HG02938 (cell line): ENCODE measurements around the gene BEST2.

Experiments
- ATAC-seq: cut with Tn5 transposase; IDR thresholded peaks from one replicate; pipeline ENCODE4 v1.9.1; 2021; ENCODE audit warnings: mild to moderate bottlenecking, moderate library complexity; ENCODE audit not compliant: unreplicated experiment

Gene BEST2

DNA sequence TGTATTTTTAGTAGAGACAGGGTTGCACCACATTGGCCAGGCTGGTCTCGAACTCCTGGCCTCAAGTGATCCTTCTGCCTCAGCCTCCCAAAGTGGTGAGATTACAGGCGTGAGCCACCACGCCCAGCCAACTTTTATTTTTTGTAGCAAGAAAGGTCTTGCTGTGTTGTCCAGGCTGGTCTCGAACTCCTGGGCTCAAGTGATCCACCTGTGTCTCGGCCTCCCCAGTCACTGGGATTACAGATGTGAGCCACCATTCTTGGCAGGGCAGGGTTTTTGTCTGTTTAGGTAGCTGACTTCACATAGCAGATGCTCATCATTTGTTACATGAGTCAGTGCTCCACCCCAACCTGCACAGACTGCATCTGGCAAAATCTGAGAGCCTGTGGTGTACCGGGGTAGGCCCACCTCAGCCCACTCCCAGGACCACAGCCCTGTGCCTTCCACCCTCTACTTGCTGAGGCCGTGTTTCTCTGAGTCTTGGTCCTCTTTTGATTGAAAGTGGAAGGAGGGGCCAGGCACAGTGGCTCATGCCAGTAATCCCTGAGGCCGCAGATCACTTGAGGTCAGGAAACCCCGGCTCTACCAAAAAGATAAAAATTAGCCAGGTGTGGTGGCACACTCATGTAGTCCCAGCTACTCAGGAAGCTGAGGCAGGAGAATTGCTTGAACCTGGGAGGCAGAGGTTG is 23.7 kb upstream of the BEST2 start:
- no peak for ATAC-seq

DNA sequence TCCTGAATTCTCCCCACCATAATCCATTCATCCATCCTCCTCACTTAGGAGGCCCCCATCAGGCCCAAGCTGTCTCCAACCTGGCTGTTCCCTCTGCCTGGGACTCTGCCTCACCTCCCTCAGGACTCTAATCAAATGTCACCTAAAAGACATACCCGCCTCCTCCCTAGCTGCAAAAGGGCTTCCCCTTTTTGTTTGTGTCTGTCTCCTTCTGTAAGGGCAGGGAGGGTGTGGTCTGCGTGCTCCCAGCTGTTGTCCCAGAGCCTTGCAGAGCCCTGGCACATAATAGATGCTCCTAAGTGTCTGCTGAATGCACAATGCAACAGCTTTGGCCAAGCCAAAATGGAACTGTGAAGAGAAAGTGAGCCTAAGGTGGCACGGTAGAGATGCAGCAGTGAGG is 21.5 kb upstream of the BEST2 start:
- no peak for ATAC-seq

DNA sequence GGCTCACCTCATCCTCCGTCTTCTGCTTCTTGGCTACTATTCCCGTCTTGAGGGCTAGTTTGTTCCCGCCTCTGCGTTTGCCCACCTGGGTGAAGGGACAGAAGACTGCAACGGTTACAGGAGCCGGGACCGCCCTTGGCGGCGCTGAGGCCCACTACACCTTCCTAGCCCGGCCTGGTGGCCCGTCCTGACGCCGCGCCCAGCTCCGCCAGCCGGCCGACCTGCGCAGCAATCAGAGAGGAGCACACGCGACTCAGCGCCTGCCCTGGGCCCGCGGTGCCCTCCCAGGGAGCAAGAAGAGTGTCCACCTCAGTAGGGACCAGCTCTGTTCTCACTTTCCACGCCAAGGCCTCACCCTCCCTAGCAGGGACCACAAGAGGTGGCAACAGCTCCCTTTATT is 20.3 kb upstream of the BEST2 start:
- no peak for ATAC-seq

DNA sequence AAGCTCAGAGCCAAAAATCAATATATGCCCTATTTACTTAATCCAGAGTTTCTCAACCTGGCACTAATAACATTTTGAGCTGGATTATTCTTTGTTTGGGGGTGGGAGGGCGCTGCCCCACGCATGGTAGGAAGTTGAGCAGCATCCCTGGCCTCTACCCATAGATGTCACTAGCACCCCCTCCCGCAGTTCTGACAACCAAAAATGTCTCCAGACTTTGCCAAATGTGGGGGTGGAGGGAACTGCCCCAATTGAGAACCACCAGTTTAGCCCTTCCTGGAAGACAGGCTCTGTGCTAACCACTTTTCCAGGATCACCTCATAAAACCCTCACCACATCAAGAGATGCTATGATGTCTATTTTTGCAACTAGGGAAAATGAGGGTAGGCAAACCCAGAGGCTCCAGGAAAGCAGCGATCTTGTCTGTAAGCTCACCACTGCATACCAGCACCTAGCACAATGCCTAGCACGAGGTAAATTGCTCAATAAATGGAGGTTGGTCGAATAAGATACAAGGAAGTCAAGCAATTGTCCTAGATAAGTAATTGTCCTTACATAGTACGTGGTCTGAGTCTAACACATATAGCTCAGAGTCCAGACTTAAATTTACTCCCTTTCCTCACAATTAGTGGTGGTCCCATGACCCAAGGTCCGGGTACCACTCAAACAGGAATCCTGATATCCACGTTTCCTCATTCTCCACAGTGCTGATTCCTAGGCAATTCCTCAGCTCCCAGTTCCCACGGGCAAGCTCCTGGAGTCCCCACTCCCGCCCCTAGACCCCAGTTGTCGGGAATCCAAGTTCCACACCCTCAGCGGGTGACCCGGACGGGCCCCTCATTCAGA is 18.0 kb upstream of the BEST2 start:
- ATAC-seq: no peak

DNA sequence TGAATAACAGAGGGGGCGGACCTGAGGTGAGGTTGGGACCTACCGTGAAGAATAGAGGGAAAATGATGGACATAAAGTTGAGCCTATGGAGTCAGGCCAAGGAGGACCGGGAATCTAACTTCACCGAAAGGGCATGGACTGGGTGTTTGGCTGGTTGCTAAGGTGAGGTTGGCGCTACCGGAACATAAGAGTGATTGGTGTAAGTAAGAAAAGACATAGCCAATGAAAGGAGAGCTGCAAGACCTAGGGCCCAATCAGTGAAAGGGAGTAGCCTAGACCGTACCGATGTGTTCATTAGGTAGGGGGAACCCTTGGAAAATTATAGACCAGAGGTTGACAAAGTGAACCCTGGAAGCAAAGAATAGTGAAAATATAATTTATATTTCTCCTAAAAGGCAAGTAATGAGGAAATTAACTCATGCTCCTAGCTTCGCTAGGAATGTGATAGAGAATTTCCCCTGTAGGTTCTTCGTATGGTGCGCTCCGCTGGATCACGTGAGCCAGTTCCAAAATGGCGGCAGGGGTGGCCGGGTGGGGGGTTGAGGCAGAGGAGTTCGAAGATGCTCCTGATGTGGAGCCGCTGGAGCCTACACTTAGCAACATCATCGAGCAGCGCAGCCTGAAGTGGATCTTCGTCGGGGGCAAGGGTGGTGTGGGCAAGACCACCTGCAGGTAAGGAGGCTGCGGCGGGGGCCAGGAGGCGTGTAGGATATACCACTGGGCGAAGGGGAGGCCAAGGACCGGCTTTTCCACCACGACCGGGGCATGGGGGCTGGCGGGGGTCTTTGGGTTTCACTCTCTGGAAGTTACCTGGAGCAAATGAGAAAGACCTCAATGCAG is 14.4 kb upstream of the BEST2 start, which contains the start of gene GET3:
Gene GET3 (plus strand): TSS at position 503 of the 840 bp plus-strand sequence. CDS start 9 bp downstream, at position 512.
- peak; percentile 73 for ATAC-seq

DNA sequence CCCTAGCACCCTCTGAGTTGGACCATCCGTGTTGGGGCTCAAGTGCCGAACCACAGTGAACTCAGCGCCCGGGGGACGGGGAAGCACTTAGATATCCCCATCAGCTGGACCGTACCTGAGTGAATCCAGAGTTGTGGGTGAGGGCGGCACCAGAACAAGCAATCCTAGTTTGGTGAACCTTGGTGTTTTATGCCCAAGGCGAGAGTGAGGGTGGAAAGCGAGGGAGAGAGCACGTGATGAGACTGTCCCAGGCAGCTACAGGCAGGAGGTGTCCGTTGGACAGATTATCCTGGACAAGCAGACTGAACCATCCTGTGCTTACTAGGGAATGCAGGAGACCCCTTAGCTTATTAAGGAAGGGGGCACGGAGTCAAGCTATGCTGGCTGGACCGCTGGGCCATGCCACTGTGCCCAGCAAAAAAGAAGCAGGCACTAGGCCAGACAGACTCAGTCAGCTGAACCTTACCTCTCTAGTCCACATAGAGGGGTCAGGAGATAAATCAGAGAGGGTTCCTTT is 13.7 kb upstream of the BEST2 start:
- no peak for ATAC-seq

DNA sequence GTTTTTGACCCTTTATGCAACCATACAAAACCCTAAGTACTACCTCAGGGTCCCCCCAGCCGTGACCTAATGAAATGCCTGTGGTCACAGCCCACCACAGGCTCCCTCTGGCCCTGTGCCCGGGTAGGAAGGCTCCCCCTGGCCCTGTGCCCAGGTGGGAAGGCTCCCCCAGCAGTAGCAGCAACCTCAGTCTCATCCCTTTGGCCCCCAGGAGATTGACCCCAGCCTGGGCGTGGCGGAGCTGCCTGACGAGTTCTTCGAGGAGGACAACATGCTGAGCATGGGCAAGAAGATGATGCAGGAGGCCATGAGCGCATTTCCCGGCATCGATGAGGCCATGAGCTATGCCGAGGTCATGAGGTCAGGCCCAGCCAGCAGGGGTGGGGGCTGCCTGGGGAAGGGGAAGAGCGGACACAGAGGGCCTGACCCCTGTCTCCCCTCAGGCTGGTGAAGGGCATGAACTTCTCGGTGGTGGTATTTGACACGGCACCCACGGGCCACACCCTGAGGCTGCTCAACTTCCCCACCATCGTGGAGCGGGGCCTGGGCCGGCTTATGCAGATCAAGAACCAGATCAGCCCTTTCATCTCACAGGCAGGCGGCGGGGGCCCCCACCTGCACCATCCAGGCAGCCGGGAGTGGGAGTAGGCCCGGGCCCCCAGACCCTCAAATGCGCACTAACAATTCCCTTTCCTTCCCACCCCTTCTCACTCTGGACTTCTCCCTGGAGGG is 6.3 kb upstream of the BEST2 start:
- no peak for ATAC-seq

DNA sequence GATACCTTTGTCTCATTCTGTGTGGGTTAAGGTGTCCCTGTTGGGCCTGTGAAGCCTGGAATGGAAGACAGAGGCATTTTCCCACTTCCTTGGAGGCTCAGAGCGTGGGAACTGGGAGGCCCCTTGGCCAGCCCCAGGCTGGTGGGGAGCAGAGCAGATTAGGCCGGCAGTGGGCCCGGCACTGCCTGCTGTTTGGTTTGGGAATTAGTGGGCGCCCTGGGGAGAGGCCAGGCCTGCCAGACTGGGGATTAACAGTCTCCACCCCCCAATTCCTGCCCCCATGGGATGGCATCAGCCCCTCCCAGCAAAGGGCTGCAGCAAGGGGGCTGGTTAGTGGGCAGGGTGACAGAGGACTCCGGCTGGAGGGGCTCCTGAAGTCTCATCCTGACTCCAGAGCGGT is 3.1 kb upstream of the BEST2 start:
- no peak for ATAC-seq

DNA sequence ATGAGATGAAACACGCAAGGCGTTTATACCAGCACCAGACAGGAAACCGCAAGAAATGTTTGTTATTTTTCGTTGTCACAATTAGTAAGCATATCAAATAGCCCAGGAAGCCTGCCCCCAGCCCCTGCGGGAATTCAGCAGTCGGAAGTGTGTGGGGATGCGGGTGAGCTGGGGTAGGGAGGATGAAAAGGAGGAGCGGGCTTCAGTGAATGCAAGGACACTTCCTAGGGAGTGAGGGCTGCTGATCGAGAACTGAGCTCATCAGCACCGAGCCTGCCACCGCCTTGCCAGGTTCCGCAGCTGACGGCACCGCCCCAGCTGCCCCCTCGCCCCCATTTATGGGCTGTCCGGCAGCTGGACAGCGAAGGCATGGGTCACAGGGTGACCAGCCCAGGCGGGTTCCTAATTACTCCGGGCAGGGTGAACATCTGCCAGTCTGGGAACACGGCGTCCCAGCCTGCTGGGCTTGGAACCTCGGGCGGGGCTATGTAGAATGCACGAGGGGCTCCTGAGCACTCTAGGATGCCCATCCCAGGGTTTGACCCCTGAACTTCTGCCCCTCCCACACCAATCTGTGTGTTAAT is 1.6 kb upstream of the BEST2 start:
- ATAC-seq: no peak

DNA sequence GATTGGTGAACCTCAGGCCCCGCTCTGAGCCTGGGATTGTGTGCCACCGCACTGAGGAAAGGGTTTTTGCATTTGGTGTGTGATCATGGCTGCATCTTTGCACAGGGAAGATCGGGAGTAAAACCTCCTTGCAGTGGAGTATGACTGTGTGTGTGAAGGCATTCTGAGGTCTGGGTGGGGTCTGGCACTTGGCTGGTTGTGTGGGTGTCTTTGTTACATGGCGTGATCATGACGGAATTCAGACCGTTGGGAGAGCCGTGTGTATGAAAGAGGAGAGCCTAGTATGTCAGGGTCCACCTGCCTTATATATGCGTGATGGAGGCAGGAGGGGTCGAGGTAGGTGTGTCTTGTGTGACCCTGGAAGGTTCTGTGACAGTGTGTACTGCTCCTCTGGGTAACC is 740 bp upstream of the BEST2 start:
- no peak for ATAC-seq

DNA sequence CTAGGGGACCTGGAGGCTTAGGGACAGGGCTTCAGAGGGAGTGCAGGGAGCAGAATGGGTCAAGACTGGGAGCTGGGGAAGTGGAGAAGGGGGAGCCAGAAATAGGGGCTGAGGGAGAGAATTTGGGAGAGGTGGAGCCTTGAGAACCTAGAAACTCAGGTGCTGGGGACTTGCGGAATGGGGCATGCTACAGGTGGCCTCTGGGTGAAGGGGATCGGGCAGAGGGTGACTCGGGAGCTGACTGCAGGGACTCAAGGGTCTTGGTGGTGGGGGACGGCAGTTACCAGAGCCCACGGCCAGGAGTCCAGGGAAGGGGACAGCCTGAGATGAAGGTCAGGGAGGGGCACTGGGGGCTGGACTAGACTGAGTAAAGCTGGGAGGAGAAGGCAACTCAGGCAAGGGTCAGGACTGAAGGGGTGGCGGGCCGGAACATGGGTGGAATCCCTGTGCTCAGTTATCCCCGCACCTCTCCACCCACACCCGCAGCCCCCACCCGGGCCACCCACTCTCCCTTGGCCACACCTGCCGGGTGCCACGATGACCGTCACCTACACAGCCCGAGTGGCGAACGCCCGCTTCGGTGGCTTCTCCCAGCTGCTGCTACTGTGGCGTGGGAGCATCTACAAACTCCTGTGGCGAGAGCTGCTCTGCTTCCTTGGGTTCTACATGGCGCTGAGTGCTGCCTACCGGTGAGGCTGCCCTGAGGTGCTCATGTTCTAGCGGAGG is 628 bp downstream of the BEST2 start:
- ATAC-seq: no peak

DNA sequence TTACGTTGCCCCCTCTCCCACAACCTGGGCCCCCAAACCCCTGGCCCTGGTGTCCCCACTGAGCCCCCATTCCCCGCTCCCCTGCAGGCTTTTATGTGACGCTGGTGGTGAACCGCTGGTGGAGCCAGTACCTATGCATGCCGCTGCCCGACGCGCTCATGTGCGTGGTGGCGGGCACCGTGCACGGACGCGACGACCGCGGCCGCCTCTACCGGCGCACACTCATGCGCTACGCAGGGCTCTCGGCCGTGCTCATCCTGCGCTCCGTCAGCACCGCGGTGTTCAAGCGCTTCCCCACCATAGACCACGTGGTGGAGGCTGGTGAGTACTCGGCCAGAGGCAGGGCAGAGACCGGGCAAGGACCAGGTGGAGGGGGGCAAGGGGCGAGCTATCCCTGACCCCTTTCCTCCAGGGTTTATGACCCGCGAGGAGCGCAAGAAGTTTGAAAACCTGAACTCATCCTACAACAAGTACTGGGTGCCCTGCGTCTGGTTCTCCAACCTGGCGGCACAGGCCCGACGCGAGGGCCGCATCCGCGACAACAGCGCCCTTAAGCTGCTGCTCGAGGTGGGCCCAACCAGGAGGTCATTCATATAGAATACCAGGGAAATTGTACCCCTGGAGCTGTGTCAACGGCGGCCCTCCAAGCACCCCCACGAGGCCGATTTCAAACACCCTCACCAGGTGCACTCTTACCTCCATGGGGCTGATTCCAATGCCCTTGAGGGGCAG is 3.0 kb downstream of the BEST2 start:
- no peak for ATAC-seq

DNA sequence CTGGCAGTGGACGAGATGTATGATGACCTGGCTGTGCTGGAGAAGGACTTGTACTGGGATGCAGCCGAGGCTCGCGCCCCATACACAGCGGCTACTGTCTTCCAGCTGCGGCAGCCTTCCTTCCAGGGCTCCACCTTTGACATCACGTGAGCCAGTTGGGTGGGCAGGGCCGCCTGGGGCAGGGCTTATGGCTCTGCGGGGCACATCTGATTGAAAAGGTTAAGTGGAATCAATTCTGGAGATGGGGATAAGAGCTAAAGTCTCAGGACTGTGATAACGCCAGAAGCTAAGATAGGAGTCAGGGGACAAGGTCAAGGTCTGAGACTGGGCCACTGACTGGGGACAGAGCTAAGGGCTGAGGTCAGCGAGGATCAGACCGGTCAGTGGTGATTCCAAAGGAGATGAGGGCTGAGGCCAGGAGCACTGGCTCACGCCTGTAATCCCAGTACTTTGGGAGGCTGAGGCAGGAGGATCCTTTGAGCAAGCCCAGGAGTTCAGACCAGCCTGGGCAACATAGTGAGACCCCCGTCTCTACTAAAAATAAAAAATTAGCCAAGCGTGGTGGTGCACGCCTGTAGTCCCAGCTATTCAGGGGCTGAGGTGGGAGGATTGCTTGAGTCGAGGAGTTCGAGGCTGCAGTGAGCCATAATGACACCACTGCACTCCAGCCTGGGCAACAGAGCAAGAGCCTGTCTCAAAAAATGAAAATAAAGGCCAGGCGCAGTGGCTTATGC is 4.7 kb downstream of the BEST2 start:
- ATAC-seq: no peak

DNA sequence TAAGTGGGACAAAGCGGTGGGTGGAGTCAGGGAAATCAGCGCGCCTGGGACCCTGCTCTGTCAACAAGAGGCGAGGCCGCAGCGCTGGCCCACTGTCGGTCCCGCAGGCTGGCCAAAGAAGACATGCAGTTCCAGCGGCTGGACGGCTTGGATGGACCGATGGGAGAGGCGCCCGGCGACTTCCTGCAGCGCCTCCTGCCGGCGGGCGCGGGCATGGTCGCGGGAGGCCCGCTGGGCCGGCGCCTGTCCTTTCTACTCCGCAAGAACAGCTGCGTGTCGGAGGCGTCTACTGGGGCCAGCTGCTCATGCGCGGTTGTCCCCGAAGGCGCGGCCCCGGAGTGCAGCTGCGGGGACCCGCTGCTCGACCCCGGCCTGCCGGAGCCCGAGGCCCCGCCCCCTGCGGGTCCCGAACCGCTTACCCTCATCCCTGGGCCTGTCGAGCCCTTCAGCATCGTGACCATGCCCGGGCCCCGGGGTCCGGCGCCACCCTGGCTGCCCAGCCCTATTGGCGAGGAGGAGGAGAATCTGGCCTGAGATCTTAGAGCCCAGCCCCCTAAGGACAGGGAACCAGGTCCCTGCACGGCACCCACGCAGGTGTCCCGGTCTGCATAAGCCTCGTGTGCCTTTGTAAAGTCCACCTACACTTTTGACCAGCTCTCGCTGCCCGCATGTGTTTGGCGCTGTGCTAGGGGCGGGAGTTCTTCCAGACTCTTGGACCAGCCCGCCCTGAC is 6.1 kb downstream of the BEST2 start:
- no peak for ATAC-seq

DNA sequence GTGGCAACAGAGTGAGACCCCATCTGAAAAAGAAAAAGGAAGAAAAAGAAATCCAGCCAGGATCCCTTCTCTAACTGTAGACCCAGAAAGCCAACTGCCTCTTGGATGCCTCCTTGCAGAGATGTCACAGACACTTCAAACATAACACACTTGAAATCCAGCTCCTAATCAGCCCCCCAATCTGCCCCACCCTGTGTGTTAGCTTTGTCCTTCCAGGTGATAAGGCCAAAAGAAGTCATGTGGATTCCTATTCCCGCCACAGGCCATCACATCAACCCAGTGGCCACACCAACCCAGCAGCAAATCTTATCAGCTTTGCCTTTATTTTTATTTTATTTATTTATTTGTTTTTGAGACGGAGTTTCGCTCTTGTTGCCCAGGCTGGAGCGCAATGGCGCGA is 8.1 kb downstream of the BEST2 start:
- no peak for ATAC-seq

DNA sequence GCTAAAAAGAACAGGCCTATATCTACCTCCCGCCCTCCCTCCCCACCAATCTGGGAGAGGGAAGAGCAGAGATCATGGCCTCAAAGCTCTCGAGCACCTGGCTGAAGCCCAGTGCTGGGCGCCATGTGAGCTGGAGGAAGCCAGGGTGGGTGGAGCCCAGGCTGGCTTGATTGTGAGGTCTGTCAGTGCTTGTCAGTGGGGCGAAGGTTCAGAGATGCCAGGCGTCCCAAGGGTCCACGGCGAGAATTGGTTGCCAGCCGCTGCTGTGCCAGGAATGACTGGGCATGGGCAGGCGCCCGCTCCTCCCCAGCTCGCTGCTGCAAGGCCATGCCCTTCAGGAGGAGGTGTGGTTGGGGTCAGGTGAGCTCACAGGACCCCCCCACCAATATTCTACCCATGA is 11.5 kb downstream of the BEST2 start:
- no peak for ATAC-seq

DNA sequence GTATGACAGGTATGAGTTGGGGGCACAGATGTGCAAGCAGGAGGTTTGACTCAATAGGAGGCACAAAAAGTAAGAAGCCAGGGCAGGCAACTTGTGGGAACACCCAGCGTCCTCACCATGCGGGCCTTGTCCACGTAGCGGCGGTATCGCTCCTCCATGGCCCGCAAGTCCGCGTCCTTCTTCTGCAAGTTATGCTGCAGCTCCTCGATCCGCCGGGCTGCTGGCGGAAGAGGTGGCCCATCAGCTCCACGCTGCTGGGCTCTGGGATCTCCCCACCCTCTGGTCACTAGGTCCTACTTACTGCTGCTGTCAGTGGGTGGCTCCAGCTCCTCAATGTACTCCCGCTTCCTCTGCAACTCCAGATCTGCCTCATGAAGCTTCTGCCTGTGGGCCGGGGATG is 13.1 kb downstream of the BEST2 start:
- no peak for ATAC-seq
